ENCODE measurements around the gene KRTAP9-1.
"Not testable (repeated sequence)": the region's sequence is repeated elsewhere in the genome, so short reads cannot be mapped to it uniquely, and the experiment has no call there.

Gene KRTAP9-1, protein sequence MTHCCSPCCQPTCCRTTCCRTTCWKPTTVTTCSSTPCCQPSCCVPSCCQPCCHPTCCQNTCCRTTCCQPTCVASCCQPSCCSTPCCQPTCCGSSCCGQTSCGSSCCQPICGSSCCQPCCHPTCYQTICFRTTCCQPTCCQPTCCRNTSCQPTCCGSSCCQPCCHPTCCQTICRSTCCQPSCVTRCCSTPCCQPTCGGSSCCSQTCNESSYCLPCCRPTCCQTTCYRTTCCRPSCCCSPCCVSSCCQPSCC

GRCh38 chr17:41189837-41190318, at the start of gene KRTAP9-1:
Gene KRTAP9-1, plus strand, starts transcription at chr17:41189887. Its CDS starts 0 bp downstream, at chr17:41189887.
- not testable (repeated sequence) for DNase-seq

- no peak for DNase-seq
Measured at GRCh38 chr17:41140360-41141131, 49.1 kb upstream of the KRTAP9-1 start, which contains the start of gene KRTAP4-6. Gene KRTAP4-6, minus strand, starts transcription at chr17:41140544. Its CDS starts 57 bp downstream, at chr17:41140487.

GRCh38 chr17:41141361-41141760, 48.3 kb upstream of the KRTAP9-1 start:
- no peak for DNase-seq

DNA sequence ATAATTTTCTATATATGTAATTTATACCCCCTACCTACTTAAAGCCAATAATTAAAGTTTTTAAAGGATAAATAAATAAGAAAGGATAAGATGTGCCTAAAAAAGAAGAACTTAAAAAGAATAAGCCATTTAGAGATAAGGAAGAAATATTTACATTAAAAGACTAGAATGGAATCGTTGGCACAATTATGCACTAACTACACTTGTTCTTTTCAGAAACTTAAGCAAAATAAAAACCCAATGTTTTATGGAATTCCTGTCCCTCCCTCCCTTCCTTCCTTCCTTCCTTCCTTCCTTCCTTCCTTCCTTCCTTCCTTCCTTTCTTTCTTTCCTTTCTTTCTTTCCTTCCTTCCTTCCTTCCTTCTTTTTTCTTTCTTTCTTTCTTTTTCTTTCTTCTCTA, 44.8 kb upstream of the KRTAP9-1 start:
- no peak for DNase-seq

GRCh38 chr17:41145261-41145660, 44.4 kb upstream of the KRTAP9-1 start:
- DNase-seq: no peak

- no peak for DNase-seq
Measured at GRCh38 chr17:41147531-41148204, 42.0 kb upstream of the KRTAP9-1 start.

DNA sequence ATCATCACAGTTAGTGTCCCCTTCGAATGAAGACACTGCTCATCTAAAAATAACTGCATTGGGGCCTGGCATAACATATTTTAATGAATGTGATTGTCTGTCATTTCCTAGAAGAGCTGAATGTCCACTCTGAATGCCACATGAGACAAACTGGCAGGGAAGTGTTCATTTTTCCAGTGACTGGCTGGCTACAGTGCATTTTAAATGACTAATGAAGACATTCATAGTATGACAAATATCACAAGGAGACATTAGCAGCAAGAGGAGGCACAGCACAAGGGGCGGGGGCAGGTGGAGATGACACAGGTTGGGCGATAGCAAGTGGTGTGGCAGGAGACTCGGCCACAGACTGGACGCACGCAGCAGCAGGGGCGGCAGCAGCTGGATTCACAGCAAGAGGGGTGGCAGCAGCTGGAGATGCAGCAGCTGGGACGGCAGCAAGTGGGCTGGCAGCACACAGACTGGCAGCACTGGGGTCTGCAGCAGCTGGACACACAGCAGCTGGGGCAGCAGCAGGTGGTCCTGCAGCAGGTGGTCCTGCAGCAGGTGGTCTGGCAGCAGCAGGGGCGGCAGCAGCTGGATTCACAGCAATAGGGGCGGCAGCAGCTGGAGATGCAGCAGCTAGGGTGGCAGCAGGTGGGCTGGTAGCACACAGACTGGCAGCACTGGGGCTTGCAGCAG, 40.6 kb upstream of the KRTAP9-1 start:
- not testable (repeated sequence) for DNase-seq

GRCh38 chr17:41149652-41149985, 40.1 kb upstream of the KRTAP9-1 start, which contains the start of gene KRTAP4-5:
Gene KRTAP4-5, minus strand, starts transcription at chr17:41149825. Its CDS starts 58 bp downstream, at chr17:41149767.
- DNase-seq: no peak

DNA sequence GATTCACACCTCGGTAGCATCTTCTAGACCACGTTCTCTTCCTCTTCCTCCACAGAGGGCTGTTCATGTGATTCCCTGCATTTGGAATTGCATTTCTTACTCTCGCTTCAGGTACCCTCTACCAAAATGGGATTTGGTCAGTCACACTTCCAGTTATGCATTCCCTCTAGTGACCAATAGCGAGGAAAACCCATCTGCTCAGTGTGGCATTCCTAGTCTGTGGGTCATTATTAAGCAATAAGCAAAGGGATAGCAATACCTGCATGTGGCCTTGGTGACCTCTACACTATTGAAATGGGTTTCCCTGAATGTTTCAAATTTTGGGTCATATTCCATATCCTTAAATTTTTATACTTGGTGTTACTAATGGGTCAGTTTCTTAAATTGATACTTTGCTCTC, 39.7 kb upstream of the KRTAP9-1 start:
- no peak for DNase-seq

DNA sequence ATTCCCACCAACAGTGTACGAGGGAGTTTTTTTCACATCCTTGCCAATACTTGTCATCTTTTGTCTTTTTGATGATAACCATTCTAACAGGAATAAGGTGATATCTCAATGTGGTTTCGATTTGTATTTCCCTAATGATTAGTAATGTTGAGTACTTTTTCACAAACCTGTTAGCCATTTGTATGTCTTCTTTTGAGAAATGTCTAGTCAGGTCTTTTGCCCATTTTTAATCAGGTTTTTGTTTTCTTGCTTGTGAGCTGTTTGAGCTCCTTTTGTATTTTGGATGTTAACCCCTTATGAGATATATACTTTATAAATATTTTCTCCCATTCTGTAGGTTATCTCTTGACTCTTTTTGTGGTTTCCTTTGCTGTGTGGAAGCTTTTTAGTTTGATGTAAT, 38.2 kb upstream of the KRTAP9-1 start:
- no peak for DNase-seq

DNA sequence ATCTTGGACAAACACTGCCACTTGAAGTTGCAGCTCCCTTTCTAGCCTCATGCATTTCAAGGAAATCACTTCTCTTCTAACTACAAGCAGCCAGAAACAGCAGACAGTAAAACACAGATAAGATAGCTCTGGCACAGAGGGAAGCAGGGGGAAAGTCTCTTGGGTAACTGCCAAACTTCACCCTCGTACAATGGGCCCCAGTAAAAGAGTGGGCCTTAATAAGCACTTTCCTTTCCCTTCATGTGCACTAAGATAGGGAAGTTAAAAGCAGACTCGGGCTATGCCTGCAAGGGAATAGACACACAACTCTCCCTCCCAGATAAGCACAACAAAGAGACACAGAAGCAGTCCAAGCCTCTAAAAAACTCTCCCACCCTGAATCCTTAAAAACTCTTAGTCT, 35.8 kb upstream of the KRTAP9-1 start:
- DNase-seq: no peak

DNA sequence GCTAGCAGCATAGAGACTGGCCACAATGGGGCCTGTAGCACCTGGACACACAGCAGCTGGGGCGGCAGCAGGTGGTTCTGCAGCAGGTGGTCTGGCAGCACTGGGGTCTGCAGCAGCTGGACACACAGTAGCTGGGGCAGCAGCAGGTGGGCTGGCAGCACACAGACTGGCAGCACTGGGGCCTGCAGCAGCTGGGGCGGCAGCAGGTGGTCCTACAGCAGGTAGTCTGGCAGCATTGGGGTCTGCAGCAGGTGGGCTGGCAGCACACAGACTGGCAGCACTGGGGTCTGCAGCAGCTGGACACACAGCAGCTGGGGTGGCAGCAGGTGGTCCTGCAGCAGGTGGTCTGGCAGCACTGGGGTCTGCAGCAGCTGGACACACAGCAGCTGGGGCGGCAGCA, 29.5 kb upstream of the KRTAP9-1 start:
- DNase-seq: not testable (repeated sequence)

GRCh38 chr17:41160648-41161047, 29.0 kb upstream of the KRTAP9-1 start, which contains the start of gene KRTAP4-4:
Gene KRTAP4-4, minus strand, starts transcription at chr17:41160748. Its CDS starts 57 bp downstream, at chr17:41160691.
- DNase-seq: no peak

DNA sequence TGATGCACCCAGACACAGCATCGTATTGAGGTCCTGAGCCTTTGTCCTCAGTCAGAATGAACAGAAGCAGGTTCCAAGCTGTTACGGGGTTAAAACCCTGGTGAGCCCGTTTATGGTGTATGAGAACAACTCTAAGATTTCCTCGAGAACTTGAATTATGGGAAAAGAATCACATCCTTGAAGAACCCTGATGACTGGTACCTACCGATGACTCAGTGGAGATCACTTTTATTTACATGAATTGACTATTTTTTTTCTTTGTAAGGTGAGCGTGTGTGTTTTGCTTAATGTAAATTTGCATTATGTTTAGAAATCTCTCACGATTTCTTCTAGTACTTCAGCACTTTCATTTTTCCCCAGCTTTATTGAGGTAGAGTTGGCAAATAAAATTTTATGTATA, 25.9 kb upstream of the KRTAP9-1 start:
- no peak for DNase-seq

- DNase-seq: no peak
Measured at GRCh38 chr17:41167561-41167960, 22.1 kb upstream of the KRTAP9-1 start.

DNA sequence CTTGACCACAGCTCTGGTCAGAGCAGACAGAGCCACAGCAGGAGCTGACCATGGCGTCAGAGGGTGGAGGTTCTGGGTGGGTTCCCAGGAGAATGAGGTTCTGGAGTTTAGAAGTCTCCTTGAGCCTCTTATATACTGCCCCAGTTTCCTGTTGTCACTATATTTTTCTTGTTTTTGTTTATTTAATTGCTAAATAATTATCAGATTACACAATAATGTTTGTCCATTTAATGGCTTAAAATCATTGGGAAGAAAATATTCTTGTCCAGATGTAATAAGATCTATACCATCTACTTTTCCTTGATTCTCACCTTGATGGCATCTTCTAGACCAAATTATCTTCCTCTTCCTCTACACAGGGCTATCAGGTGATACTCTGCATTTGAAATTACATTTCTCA, 21.6 kb upstream of the KRTAP9-1 start, which contains the start of gene KRTAP4-3:
TSS of gene KRTAP4-3 (minus strand) at position 101 of the 400 bp plus-strand sequence. CDS start at position 52, 49 bp downstream.
- no peak for DNase-seq

DNA sequence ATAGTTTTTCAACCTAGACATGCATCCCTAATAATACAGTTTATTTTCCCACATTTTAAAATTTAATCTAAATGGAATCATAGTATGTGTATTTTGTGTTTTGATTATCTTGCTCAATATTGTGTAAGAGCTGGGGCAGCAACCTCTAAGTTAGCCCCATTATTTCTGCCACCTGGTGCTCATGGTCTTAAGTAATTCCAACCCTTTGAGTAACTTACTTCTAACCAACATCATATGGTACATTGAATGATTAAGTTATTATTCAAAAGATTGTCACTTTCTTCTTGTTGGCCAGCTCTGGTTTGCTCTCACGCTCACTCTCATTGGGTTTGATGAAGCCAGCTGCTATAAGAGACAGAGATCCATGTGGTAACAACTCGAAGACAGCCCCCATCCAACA, 17.8 kb upstream of the KRTAP9-1 start:
- DNase-seq: no peak

- no peak for DNase-seq
Measured at GRCh38 chr17:41176744-41177387, 12.8 kb upstream of the KRTAP9-1 start.

DNA sequence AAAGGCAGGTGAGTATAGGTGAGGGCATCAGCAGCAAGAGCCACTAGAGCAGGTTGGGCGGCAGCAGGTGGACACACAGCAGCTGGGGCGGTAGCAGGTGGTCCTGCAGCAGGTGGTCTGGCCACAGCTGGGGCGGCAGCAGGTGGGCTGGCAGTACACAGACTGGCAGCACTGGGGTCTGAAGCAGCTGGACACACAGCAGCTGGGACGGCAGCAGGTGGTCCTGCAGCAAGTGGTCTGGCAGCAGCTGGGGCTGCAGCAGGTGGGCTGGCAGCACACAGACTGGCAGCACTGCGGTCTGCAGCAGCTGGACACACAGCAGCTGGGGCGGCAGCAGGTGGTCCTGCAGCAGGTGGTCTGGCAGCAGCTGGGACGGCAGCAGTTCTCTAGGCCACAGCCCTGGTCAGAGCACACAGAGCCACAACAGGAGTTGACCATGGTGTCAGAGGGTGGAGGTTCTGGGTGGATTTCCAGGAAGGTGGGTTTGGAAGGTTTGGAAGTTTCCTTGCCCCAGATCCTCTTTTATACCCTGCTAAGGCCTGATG, 11.9 kb upstream of the KRTAP9-1 start, which contains the start of gene KRTAP4-2:
TSS of gene KRTAP4-2 (minus strand) at position 495 of the 545 bp plus-strand sequence. CDS start at position 438, 57 bp downstream.
- DNase-seq: no peak

DNA sequence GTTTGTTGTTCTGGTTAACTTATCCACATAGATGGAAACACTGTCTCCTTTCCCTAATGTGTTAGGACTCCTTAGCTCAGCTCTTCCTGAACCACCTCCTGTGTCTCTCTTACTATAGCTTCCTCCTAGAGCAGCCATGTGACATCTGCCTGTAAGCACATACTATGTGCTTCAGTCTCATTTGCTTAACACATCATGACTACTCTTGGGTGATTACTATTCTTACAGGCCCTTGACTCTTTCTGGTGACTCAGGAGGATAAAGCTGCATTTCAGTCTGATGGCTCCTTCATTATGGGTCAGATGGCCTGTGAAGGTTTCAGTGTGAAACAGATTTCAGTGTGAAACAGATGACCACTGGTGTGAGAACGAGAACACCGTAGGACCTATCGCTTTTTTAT, 11.3 kb upstream of the KRTAP9-1 start:
- no peak for DNase-seq

- no peak for DNase-seq
Measured at GRCh38 chr17:41178843-41179616, 10.7 kb upstream of the KRTAP9-1 start.
